ENCODE data around the gene AFF1.
"Not testable (repeated sequence)": the region's sequence is repeated elsewhere in the genome, so short reads cannot be mapped to it uniquely, and the experiment has no call there.

AFF1 gene

GRCh38 chr4:87067124-87067885, 132.5 kb downstream of the AFF1 start:
- DNase-seq: no peak

GRCh38 chr4:87068583-87069021, 133.8 kb downstream of the AFF1 start:
- no peak for DNase-seq

GRCh38 chr4:87069037-87069742, 134.4 kb downstream of the AFF1 start:
- DNase-seq: no peak

- DNase-seq: no peak
These were observed 136.6 kb downstream of the AFF1 start for GRCh38 chr4:87071401-87071800.

GRCh38 chr4:87072545-87072944, 137.7 kb downstream of the AFF1 start:
- DNase-seq: not testable (repeated sequence)

- DNase-seq: no peak
These were observed 138.6 kb downstream of the AFF1 start for GRCh38 chr4:87073199-87074120.

GRCh38 chr4:87074121-87074488, 139.3 kb downstream of the AFF1 start:
- DNase-seq: no peak

- peak; percentile 7 for DNase-seq
These were observed 141.1 kb downstream of the AFF1 start for GRCh38 chr4:87075876-87076275.

- DNase-seq: no peak
These were observed 142.0 kb downstream of the AFF1 start for GRCh38 chr4:87076690-87077358.

- DNase-seq: no peak
These were observed 143.2 kb downstream of the AFF1 start for GRCh38 chr4:87077914-87078585.

GRCh38 chr4:87078987-87079486, 144.2 kb downstream of the AFF1 start:
- no peak for DNase-seq

- no peak for DNase-seq
These were observed 145.2 kb downstream of the AFF1 start for GRCh38 chr4:87079967-87080366.

GRCh38 chr4:87080462-87080861, 145.7 kb downstream of the AFF1 start:
- no peak for DNase-seq

- no peak for DNase-seq
These were observed 147.0 kb downstream of the AFF1 start for GRCh38 chr4:87081826-87082225.

- not testable (repeated sequence) for DNase-seq
These were observed 150.9 kb downstream of the AFF1 start for GRCh38 chr4:87085732-87086131.

GRCh38 chr4:87086143-87086805, 151.5 kb downstream of the AFF1 start:
- no peak for DNase-seq

GRCh38 chr4:87087015-87087414, 152.2 kb downstream of the AFF1 start:
- DNase-seq: no peak

- no peak for DNase-seq
These were observed 152.6 kb downstream of the AFF1 start for GRCh38 chr4:87087420-87087819.

GRCh38 chr4:87088186-87088585, 153.4 kb downstream of the AFF1 start:
- no peak for DNase-seq

GRCh38 chr4:87089368-87089767, 154.6 kb downstream of the AFF1 start:
- no peak for DNase-seq

- DNase-seq: no peak
These were observed 155.5 kb downstream of the AFF1 start for GRCh38 chr4:87090305-87090704.

All from NCI-H226 (cell line).